Measurements from ENCODE around the gene PMFBP1. TPM values are rescaled to one million over a fixed set of nuclear protein-coding genes. Genes with fewer than 3 reads are reported as not detected.

PMFBP1 gene
- total and polyA plus RNA-seq, 2 donors = 0.84 to 1.4 TPM

DNA sequence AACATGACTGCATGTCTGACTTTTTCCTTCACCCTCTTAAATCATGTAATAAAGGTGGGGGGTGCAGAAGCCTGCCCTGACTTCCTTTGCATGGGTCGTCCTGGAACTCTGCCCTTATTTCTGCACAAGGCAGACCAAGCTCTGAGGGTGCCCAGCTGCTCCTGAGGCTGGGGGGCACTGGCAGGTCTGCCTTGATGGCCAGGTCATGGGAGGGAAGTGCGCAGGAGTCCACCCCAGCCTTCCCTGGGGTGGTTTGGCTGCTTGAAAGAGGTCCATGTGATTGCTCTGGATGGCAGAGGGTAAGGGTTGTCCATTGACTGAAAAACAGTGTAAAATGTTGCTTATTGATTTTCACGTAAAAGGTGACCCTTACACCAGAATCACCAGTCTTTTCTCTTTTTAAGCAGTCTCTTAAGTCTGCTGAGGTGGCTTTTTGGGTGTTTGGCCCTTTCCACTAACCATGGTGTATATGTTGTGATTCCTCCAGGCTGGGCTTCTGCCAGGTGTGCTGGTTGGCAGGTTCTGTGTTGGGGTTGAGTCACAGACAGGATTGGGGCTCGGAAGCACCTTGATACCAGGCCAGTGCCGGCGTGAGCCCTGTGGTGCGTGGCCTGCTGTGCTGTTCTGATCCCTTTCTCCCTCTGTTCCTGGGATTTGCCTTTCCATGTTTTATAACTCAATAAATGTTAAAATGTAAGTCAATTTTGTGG is 58.9 kb downstream of the PMFBP1 start:
- Histone ChIP-seq H3K4me3 (ENCODE audit: low read depth, low read length) (no peak overlapping the region), H3K4me1 (ENCODE audit: insufficient read depth) (no peaks in the 10 kb centered on the region), H3K36me3 (ENCODE audit: insufficient read depth) (peaks cover 15% of the 10 kb centered on the region), H3K27ac (ENCODE audit: low read depth) (no peak overlapping the region)
- 91% methylated on average over 7 of the region's 7 CpGs for WGBS
- no peak for DNase-seq (ENCODE audit: extremely low spot score)

DNA sequence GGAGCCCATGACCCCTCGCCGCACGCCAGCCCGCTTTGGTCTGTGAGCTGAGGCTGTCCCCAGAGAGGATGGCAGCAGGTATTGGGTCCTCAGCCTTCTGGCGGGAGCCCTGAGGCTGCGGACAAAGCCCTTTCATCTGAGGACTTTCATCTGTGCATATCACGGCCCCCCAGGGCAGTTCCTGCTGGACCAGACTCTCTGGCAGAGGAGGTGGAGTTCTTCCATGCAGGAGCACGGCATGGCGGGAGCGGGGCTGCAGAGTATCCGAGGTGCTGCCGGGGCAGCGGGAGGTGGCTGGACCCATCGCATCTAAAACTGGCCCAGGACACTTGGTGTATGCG is 59.5 kb downstream of the PMFBP1 start:
- no peak overlapping the region for H3K4me3 ChIP-seq (ENCODE audit: low read depth, low read length)
- no peak for DNase-seq (ENCODE audit: extremely low spot score)
- H3K27ac ChIP-seq (ENCODE audit: low read depth) = no peak overlapping the region
- H3K4me1 ChIP-seq (ENCODE audit: insufficient read depth) = no peaks in the 10 kb centered on the region
- WGBS = 95% methylated on average over 15 of the region's 15 CpGs
- peaks cover 17% of the 10 kb centered on the region for H3K36me3 ChIP-seq (ENCODE audit: insufficient read depth)

DNA sequence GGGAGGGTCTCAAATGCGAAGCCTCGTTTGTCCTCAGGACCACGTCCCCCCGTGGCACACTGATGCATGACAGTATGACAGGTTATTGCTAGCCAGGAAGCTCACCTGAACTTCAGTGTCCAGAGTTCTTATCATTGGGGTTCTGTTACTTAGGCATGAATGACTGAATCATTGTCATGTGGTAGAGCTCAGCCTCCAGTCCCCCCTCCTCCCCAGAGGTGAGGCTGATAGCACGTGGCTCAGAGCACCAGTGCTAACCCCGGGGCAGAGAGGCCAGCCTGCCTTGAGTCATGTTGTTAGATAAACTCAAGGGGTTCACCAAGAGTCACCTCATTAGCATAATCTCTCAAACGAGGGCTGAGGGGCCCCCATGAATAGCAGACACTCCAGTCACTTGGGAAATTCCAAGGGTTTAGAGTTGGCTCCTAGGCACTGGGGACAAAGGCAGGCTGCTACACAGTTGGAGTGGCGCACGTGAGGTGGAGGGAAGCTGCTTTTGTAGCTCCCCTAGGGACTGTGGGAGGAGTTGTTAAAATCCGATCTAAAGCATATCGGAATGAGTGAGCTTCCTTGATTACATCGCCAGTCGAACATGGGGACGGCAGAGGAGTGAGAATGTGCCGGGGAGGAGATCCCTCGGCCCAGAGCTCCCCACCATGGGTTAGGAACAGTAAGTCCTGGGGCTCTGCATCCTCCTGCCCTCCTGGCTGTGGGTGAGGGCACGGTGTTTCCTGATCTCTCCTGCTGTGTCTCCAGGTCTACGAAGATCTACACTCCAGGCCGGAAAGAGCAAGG is 60.1 kb downstream of the PMFBP1 start:
- Histone ChIP-seq H3K4me3 (ENCODE audit: low read depth, low read length) (no peak overlapping the region), H3K36me3 (ENCODE audit: insufficient read depth) (peaks cover 17% of the 10 kb centered on the region), H3K4me1 (ENCODE audit: insufficient read depth) (no peaks in the 10 kb centered on the region), H3K27ac (ENCODE audit: low read depth) (no peak overlapping the region)
- no peak for DNase-seq (ENCODE audit: extremely low spot score)
- 86% methylated on average over 19 of the region's 19 CpGs for WGBS

DNA sequence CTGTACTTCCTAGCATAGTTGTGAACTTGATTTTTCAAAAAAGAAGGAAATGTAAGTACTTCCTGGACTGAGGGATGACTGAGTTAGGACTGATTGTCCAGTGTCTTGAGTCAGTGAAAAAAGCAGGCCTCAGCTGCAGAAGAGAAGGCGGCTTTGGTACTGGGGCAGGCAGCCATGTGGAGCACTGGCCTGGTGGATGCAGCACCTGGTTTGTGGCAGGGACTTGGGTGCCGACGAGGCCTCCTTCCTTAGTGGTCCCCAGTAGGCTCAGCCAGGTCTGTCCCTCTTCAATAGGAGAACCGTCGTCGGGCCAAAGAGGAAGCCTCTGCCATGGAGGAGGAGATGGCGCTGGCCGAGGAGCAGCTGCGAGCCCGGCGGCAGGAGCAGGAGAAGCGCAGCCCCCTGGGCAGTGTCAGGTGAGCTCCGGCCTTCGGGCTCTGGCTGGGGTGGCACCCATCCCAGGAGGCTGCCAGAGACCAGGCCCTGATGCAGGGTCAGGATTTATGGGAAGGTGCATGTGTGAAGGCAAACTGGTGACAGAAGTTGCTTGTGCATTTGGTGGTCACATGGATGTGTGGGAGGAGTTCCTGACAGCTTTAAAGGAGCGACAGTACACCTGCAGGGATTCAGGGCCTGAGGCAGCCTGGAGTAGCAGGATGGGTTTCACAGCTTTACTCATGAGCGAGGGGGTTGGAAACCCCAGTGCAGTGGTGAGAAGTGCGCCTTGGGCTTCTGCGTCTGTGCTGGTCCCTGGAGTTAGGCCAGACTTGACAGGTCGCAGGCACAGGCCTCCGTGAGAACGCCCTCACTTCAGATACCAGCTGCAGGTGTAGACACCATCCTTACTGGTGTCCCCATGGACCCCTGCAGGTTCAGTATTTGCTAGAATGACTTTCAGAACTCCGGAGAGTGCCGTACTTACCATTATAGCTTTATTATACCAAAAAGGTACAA is 61.0 kb downstream of the PMFBP1 start:
- DNase-seq (ENCODE audit: extremely low spot score) = no peak
- 96% methylated on average over 23 of the region's 23 CpGs for WGBS
- H3K36me3 ChIP-seq (ENCODE audit: insufficient read depth) = peaks cover 20% of the 10 kb centered on the region
- no peaks in the 10 kb centered on the region for H3K4me1 ChIP-seq (ENCODE audit: insufficient read depth)
- no peak overlapping the region for H3K4me3 ChIP-seq (ENCODE audit: low read depth, low read length)
- H3K27ac ChIP-seq (ENCODE audit: low read depth) = no peak overlapping the region

DNA sequence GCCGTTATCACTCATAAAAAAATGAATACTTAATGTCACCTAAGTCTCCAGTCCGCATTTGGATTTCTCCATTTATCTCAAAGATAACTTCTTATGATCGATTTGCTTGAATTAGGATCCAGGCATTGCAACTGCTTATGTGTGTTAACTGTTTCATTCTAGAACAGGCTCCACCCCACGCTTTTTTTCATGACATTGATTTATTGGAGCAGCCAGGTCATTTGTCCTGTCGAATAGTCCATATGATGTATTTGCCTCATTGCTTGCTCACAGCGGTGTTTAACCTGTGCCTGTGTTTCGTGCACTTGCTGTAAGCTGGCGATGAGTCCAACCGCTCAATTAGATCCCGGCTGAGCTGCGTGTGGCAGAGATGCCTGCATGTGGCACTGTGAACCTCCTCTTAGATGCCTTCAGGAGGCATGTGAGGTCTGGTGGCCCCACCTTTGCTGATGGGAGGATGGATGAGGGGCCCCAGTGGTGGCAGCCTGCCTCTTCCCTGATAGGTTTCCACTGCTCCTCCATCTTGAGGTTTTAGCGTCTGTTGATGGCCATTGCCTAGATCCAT is 61.9 kb downstream of the PMFBP1 start:
- Histone ChIP-seq H3K4me1 (ENCODE audit: insufficient read depth) (no peaks in the 10 kb centered on the region), H3K27ac (ENCODE audit: low read depth) (no peak overlapping the region), H3K4me3 (ENCODE audit: low read depth, low read length) (no peak overlapping the region), H3K36me3 (ENCODE audit: insufficient read depth) (peaks cover 22% of the 10 kb centered on the region)
- 90% methylated on average over 12 of the region's 12 CpGs for WGBS
- DNase-seq (ENCODE audit: extremely low spot score) = no peak

DNA sequence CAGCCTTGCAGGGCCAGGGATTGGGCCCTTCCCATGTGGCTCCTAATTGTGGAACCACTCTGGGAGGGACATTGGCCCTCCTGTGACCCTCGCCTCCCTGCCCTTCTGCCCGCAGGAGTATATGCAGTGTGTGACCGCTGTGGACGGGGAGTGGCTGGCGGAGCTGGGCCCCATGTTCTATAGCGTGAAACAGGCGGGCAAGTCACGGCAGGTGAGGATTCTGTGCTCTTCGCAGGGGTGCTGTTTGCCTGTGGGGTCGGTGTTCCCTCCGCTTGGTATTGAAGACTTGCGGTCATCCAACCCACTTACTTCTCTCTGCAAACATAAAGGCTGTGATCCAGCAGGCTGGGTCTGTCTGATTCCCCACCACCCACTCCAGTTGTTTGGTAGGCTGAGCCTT is 62.7 kb downstream of the PMFBP1 start:
- DNase-seq (ENCODE audit: extremely low spot score) = no peak
- peaks cover 23% of the 10 kb centered on the region for H3K36me3 ChIP-seq (ENCODE audit: insufficient read depth)
- H3K27ac ChIP-seq (ENCODE audit: low read depth) = no peak overlapping the region
- WGBS = 97% methylated on average over 12 of the region's 12 CpGs
- no peak overlapping the region for H3K4me3 ChIP-seq (ENCODE audit: low read depth, low read length)
- no peaks in the 10 kb centered on the region for H3K4me1 ChIP-seq (ENCODE audit: insufficient read depth)

DNA sequence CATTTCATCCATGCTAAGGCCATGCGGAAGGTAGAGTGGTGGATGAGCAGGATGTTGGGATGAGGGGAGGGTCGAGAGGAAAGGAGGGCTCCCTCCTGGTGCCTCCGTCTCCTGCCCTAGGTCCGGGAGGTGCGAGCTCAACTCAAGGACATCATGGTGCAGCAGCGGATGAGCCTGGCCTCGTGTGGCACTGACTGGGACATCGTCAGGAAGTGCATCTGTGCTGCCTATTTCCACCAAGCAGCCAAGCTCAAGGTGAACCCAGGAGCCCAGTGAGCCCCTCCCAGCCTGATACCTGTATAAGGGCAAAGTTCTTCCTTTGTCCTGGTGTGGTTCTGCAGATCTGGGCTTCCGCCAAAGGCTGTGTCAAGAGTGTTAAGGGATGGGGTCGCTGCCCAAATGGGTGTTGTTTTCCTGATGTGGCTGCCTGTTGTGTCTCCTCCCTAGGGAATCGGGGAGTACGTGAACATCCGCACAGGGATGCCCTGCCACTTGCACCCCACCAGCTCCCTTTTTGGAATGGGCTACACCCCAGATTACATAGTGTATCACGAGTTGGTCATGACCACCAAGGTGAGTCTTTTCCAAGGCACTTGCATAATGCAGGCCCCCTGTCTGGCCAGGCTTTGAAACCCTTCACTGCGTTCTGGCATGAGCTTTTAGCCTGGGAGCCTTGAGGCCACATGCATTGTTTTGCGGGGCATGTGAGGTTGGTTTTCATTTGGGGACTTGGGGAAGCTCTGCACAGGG is 63.4 kb downstream of the PMFBP1 start:
- no peak overlapping the region for H3K4me3 ChIP-seq (ENCODE audit: low read depth, low read length)
- H3K4me1 ChIP-seq (ENCODE audit: insufficient read depth) = no peaks in the 10 kb centered on the region
- no peak overlapping the region for H3K27ac ChIP-seq (ENCODE audit: low read depth)
- WGBS = 87% methylated on average over 16 of the region's 16 CpGs
- DNase-seq (ENCODE audit: extremely low spot score) = no peak
- H3K36me3 ChIP-seq (ENCODE audit: insufficient read depth) = peaks cover 28% of the 10 kb centered on the region

DNA sequence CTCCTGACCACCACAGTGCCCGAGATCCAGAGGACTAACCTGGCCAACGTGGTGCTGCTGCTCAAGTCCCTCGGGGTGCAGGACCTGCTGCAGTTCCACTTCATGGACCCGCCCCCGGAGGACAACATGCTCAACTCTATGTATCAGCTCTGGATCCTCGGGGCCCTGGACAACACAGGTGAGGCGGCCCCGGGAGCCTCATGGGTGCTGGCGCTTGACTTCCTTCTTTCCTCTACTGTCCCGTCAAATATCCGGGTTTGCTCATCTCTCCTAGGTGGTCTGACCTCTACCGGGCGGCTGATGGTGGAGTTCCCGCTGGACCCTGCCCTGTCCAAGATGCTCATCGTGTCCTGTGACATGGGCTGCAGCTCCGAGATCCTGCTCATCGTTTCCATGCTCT is 64.6 kb downstream of the PMFBP1 start:
- Histone ChIP-seq H3K36me3 (ENCODE audit: insufficient read depth) (peaks cover 29% of the 10 kb centered on the region), H3K4me3 (ENCODE audit: low read depth, low read length) (no peak overlapping the region), H3K4me1 (ENCODE audit: insufficient read depth) (no peaks in the 10 kb centered on the region), H3K27ac (ENCODE audit: low read depth) (no peak overlapping the region)
- no peak for DNase-seq (ENCODE audit: extremely low spot score)
- WGBS = 93% methylated on average over 17 of the region's 17 CpGs

DNA sequence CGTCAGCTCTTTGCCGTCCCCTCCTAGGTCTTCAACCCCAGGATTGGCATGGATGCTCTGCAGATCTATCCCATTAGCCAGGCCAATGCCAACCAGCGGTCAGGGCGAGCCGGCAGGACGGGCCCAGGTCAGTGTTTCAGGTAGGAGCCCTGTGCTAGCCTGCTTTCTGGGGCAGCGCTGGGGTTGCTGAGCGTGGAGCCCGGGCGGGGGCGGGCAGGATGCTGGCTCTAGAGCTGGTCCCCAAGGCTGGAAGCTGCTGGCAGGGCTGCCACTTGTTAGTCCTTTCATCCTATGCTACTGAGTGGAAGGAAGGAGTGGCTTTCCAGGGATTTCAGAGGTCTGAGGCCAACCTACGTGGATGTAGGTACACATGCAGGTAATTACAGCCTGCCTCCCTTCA is 66.0 kb downstream of the PMFBP1 start:
- peaks cover 33% of the 10 kb centered on the region for H3K36me3 ChIP-seq (ENCODE audit: insufficient read depth)

DNA sequence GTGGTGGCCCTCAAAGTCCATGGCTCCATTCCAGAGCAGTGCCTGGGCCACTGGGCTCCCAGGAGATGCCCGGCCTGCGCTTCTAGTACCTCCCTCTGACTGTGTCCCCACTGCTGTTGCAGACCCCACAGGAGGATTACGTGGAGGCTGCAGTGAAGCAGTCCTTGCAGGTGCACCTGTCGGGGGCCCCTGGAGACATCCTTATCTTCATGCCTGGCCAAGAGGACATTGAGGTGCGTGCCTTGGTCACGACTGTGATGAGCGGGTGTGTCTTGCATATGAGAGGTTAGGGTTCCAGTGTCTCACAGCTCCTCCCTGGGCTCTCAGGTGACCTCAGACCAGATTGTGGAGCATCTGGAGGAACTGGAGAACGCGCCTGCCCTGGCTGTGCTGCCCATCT is 67.0 kb downstream of the PMFBP1 start:
- peaks cover 27% of the 10 kb centered on the region for H3K36me3 ChIP-seq (ENCODE audit: insufficient read depth)
- H3K27ac ChIP-seq (ENCODE audit: low read depth) = no peak overlapping the region
- WGBS = 97% methylated on average over 9 of the region's 9 CpGs
- no peaks in the 10 kb centered on the region for H3K4me1 ChIP-seq (ENCODE audit: insufficient read depth)
- DNase-seq (ENCODE audit: extremely low spot score) = no peak
- H3K4me3 ChIP-seq (ENCODE audit: low read depth, low read length) = no peak overlapping the region

More for the DNA sequence above, 66.0 kb downstream of the PMFBP1 start:
- no peak for DNase-seq (ENCODE audit: extremely low spot score)
- Histone ChIP-seq H3K27ac (ENCODE audit: low read depth) (no peak overlapping the region), H3K4me3 (ENCODE audit: low read depth, low read length) (no peak overlapping the region), H3K4me1 (ENCODE audit: insufficient read depth) (no peaks in the 10 kb centered on the region)
- 96% methylated on average over 12 of the region's 12 CpGs for WGBS

DNA sequence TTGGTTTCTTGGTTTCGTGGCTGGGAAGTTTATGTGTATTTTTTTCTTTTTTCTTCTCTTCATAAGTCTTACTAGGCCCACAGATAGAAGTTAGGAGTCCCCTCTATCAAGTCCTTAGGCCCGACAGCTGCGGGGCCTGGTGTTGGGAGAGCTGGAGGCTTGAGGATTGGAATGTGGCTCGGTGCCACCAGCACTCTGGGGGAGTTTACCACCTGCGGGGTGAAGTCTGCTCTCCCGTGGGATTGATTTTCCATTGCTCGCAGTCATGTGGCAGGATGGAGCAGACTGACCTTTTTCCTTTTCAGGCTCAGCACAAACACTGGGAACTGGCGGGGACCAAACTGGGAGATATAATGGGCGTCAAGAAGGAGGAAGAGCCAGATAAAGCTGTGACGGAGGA is 70.8 kb downstream of the PMFBP1 start:
- DNase-seq (ENCODE audit: extremely low spot score) = no peak
- Histone ChIP-seq H3K36me3 (ENCODE audit: insufficient read depth) (peaks cover 19% of the 10 kb centered on the region), H3K4me3 (ENCODE audit: low read depth, low read length) (no peak overlapping the region), H3K27ac (ENCODE audit: low read depth) (no peak overlapping the region), H3K4me1 (ENCODE audit: insufficient read depth) (no peaks in the 10 kb centered on the region)
- 89% methylated on average over 10 of the region's 10 CpGs for WGBS

DNA sequence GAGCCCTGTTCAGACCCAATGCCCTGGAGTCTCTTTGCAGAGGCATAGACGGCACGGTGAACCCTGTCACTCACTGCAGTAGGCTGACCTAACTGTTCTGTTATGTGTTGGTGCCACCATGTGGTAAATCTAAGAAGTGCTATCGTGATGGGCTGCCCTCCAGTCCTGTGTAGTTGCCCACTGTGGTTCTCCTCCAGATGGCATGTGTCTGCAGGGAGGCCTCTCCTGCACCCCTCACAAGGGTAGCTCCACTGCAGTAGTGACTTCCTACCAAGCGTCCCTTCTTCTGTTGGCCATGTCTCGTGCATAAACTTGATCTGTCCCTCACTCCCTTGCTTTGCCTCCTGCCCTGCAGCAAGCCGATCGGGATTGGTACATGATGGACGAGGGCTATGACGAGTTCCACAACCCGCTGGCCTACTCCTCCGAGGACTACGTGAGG is 72.6 kb downstream of the PMFBP1 start:
- peaks cover 15% of the 10 kb centered on the region for H3K36me3 ChIP-seq (ENCODE audit: insufficient read depth)
- no peak for DNase-seq (ENCODE audit: extremely low spot score)
- WGBS = 70% methylated on average over 12 of the region's 12 CpGs
- no peak overlapping the region for H3K27ac ChIP-seq (ENCODE audit: low read depth)
- no peak overlapping the region for H3K4me3 ChIP-seq (ENCODE audit: low read depth, low read length)
- no peaks in the 10 kb centered on the region for H3K4me1 ChIP-seq (ENCODE audit: insufficient read depth)

DNA sequence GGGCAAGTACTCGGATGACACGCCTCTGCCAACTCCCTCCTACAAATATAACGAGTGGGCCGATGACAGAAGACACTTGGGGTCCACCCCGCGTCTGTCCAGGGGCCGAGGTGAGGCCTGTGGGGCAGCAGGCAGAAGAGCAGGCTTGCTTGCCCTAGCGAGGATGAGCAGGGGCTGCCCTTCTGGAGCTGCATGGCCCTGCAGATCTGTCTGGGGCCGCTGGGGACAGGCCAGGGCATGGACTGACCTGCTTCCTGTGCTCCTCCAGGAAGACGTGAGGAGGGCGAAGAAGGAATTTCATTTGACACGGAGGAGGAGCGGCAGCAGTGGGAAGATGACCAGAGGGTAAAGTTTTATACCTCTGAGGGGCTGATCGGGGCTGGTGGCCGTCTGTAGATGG is 73.0 kb downstream of the PMFBP1 start:
- peaks cover 10% of the 10 kb centered on the region for H3K36me3 ChIP-seq (ENCODE audit: insufficient read depth)
- H3K4me1 ChIP-seq (ENCODE audit: insufficient read depth) = no peaks in the 10 kb centered on the region
- no peak overlapping the region for H3K4me3 ChIP-seq (ENCODE audit: low read depth, low read length)
- WGBS = 81% methylated on average over 15 of the region's 15 CpGs
- DNase-seq (ENCODE audit: extremely low spot score) = no peak
- H3K27ac ChIP-seq (ENCODE audit: low read depth) = no peak overlapping the region

Measured in urinary bladder (tissue), 4 donors.